ENCODE measurements around the gene SLC27A2. TPM values are rescaled to one million over a fixed set of nuclear protein-coding genes. Genes with fewer than 3 reads are reported as not detected.

Gene SLC27A2
- total and polyA plus RNA-seq, 4 donors, result 3.5 to 6.6 (median 5.2) TPM

- DNase-seq (no peak), ATAC-seq (ENCODE audit: insufficient read depth, low FRiP score) (no peak)
- WGBS, 2 donors, result 78 to 88% methylated on average over 5 of the region's 5 CpGs
- H3K27ac ChIP-seq (ENCODE audit: low read depth in 1 of 2, low read length in 1 of 2), result no peak overlapping the region
- H3K36me3 ChIP-seq (ENCODE audit: control insufficient read depth in 4 of 4, insufficient read depth in 4 of 4, low read length in 4 of 4), result no peaks in the 10 kb centered on the region
- no peak overlapping the region for H3K4me3 ChIP-seq
- H3K9me3 ChIP-seq (ENCODE audit: control insufficient read depth in 4 of 4, insufficient read depth in 3 of 4, low read length in 3 of 4), result no peaks in the 10 kb centered on the region
- no peaks in the 10 kb centered on the region for H3K4me1 ChIP-seq (ENCODE audit: control insufficient read depth in 5 of 5, insufficient read depth in 5 of 5, low read length in 5 of 5)
- H3K9ac ChIP-seq (ENCODE audit: insufficient read depth in 1 of 2, low read length in 2 of 2), result no peak overlapping the region
- TF ChIP-seq, protein P1, sequence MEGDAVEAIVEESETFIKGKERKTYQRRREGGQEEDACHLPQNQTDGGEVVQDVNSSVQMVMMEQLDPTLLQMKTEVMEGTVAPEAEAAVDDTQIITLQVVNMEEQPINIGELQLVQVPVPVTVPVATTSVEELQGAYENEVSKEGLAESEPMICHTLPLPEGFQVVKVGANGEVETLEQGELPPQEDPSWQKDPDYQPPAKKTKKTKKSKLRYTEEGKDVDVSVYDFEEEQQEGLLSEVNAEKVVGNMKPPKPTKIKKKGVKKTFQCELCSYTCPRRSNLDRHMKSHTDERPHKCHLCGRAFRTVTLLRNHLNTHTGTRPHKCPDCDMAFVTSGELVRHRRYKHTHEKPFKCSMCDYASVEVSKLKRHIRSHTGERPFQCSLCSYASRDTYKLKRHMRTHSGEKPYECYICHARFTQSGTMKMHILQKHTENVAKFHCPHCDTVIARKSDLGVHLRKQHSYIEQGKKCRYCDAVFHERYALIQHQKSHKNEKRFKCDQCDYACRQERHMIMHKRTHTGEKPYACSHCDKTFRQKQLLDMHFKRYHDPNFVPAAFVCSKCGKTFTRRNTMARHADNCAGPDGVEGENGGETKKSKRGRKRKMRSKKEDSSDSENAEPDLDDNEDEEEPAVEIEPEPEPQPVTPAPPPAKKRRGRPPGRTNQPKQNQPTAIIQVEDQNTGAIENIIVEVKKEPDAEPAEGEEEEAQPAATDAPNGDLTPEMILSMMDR (IDR thresholded peaks at IDR 0.05; ENCODE audit: control extremely low read depth, extremely low read depth), result no peak
- H3K27me3 ChIP-seq (ENCODE audit: control insufficient read depth in 3 of 3, insufficient read depth in 3 of 3, low read length in 2 of 3), result no peaks in the 10 kb centered on the region
Measured at GRCh38 chr15:50227076-50227475, 45.1 kb downstream of the SLC27A2 start.

DNA sequence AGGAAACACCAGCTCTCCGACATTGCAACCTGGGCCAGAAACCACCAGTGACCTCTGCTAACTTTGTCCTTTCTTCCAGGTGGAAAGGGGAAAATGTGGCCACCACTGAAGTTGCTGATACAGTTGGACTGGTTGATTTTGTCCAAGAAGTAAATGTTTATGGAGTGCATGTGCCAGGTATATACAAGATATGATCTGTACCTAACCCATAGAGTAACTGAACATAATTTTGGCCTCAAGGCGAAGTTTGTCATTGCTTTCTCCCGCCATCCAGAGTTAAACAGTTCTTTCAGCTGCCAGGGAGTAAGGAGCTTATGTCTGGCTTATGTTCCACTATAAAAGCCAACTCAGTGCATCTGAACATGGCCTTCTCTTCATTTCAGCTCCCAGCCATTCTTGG is 46.9 kb downstream of the SLC27A2 start:
- WGBS, 2 donors, result 97 to 98% methylated on average over 3 of the region's 3 CpGs
- no peak overlapping the region for H3K27ac ChIP-seq (ENCODE audit: low read depth in 1 of 2, low read length in 1 of 2)
- no peaks in the 10 kb centered on the region for H3K9me3 ChIP-seq (ENCODE audit: control insufficient read depth in 4 of 4, insufficient read depth in 3 of 4, low read length in 3 of 4)
- no peaks in the 10 kb centered on the region for H3K4me1 ChIP-seq (ENCODE audit: control insufficient read depth in 5 of 5, insufficient read depth in 5 of 5, low read length in 5 of 5)
- no peaks in the 10 kb centered on the region for H3K27me3 ChIP-seq (ENCODE audit: control insufficient read depth in 3 of 3, insufficient read depth in 3 of 3, low read length in 2 of 3)
- H3K36me3 ChIP-seq (ENCODE audit: control insufficient read depth in 4 of 4, insufficient read depth in 4 of 4, low read length in 4 of 4), result no peaks in the 10 kb centered on the region
- no peak for ATAC-seq (ENCODE audit: insufficient read depth, low FRiP score)
- DNase-seq, result no peak
- H3K4me3 ChIP-seq, result no peak overlapping the region
- TF ChIP-seq, protein P1 (IDR thresholded peaks at IDR 0.05; ENCODE audit: control extremely low read depth, extremely low read depth), result no peak
- no peak overlapping the region for H3K9ac ChIP-seq (ENCODE audit: insufficient read depth in 1 of 2, low read length in 2 of 2)

GRCh38 chr15:50229336-50229735 is 47.3 kb downstream of the SLC27A2 start:
- no peak overlapping the region for H3K4me3 ChIP-seq
- ATAC-seq (ENCODE audit: insufficient read depth, low FRiP score), result no peak
- H3K36me3 ChIP-seq (ENCODE audit: control insufficient read depth in 4 of 4, insufficient read depth in 4 of 4, low read length in 4 of 4), result no peaks in the 10 kb centered on the region
- H3K9me3 ChIP-seq (ENCODE audit: control insufficient read depth in 4 of 4, insufficient read depth in 3 of 4, low read length in 3 of 4), result no peaks in the 10 kb centered on the region
- no peak for DNase-seq
- no peaks in the 10 kb centered on the region for H3K4me1 ChIP-seq (ENCODE audit: control insufficient read depth in 5 of 5, insufficient read depth in 5 of 5, low read length in 5 of 5)
- TF ChIP-seq, protein P1 (IDR thresholded peaks at IDR 0.05; ENCODE audit: control extremely low read depth, extremely low read depth), result no peak
- H3K27ac ChIP-seq (ENCODE audit: low read depth in 1 of 2, low read length in 1 of 2), result no peak overlapping the region
- WGBS, 2 donors, result 89 to 97% methylated on average over 3 of the region's 3 CpGs
- H3K9ac ChIP-seq (ENCODE audit: insufficient read depth in 1 of 2, low read length in 2 of 2), result no peak overlapping the region
- no peaks in the 10 kb centered on the region for H3K27me3 ChIP-seq (ENCODE audit: control insufficient read depth in 3 of 3, insufficient read depth in 3 of 3, low read length in 2 of 3)

DNA sequence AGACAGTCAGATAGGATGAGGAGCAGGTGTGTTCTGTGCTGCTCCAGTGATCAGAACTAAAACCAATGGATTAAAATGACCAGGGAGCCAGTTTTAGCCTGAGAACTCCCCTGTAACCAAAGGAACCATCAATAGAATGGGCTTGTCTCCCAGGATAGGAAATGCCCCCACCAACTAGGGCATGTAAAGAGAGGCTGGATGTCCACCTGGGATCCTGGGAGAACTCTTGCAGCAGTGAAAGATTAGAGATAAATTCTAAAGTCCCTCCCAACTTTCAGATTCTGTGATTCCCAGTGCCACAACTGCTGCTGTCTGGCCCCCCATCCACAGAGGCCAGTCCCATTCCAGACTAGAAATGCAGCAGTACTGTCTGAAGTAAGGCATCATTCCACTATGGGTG is 49.8 kb downstream of the SLC27A2 start:
- DNase-seq (no peak), ATAC-seq (ENCODE audit: insufficient read depth, low FRiP score) (no peak)
- H3K27ac ChIP-seq (ENCODE audit: low read depth in 1 of 2, low read length in 1 of 2), result no peak overlapping the region
- H3K9ac ChIP-seq (ENCODE audit: insufficient read depth in 1 of 2, low read length in 2 of 2), result no peak overlapping the region
- TF ChIP-seq, protein P1 (IDR thresholded peaks at IDR 0.05; ENCODE audit: control extremely low read depth, extremely low read depth), result no peak
- H3K36me3 ChIP-seq (ENCODE audit: control insufficient read depth in 4 of 4, insufficient read depth in 4 of 4, low read length in 4 of 4), result no peaks in the 10 kb centered on the region
- H3K4me3 ChIP-seq, result no peak overlapping the region
- H3K27me3 ChIP-seq (ENCODE audit: control insufficient read depth in 3 of 3, insufficient read depth in 3 of 3, low read length in 2 of 3), result no peaks in the 10 kb centered on the region
- H3K4me1 ChIP-seq (ENCODE audit: control insufficient read depth in 5 of 5, insufficient read depth in 5 of 5, low read length in 5 of 5), result no peaks in the 10 kb centered on the region
- H3K9me3 ChIP-seq (ENCODE audit: control insufficient read depth in 4 of 4, insufficient read depth in 3 of 4, low read length in 3 of 4), result no peaks in the 10 kb centered on the region

Measured in lung (tissue), 12 donors.